HK-2 (cell line): ENCODE results near the gene FGR.
A peak's percentile ranks its signal among the peaks of the same experiment; 100 is the strongest.
"Not testable (repeated sequence)": the region's sequence is repeated elsewhere in the genome, so short reads cannot be mapped to it uniquely, and the experiment has no call there.

Experiments used
- DNase-seq: peaks from one replicate; pipeline ENCODE4 v3.0.0-alpha.2; 2018; ENCODE audit not compliant: unreplicated experiment

Gene FGR

GRCh38 chr1:27634985-27635367 is at the start of gene FGR:
Gene FGR, minus strand, starts transcription at chr1:27635185. Its CDS starts 11,269 bp downstream, at chr1:27623916.
- no peak for DNase-seq

DNA sequence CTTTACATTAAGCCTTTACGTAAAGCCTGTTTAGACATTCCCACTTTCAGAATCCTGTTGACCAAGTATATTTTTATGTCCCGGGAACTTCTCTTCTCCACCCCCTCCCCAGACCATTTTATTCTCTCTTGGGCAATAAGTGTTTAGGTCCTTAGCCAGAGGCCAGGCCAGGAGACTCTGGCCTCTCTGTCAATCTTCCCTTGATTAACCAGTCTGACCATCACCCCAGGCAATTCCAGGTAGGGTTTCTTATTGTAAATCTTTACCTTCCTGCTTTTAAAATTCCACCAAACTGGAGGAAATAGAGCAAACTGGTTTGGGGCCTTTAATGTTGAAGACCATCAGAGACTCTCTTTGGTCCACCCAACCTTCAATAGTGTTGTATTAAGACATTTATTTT is 49.2 kb upstream of the FGR start:
- DNase-seq: no peak

- DNase-seq: no peak
Observed at GRCh38 chr1:27682351-27682944, 47.5 kb upstream of the FGR start.

- not testable (repeated sequence) for DNase-seq
Observed at GRCh38 chr1:27681580-27681979, 46.6 kb upstream of the FGR start.

DNA sequence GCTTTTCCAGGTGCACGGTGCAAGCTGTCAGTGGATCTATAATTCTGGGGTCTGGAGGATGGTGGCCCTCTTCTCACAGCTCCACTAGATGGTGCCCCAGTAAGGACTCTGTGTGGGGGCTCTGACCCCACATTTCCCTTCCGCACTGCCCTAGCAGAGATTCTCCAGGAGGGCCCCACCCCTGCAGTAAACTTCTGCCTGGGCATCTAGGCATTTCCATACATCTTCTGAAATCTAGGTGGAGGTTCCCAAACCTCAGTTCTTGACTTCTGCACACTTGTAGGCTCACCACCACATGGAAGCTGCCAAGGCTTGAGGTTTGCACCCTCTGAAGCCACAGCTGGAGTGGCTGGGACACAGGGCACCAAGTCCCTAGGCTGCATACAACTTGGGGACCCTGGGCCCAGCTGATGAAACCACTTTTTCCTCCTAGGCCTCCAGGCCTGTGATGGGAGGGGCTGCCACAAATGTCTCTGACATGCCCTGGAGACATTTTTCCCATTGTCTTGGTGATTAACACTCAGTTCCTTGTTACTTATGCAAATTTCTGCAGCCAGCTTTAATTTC is 45.3 kb upstream of the FGR start:
- not testable (repeated sequence) for DNase-seq

DNA sequence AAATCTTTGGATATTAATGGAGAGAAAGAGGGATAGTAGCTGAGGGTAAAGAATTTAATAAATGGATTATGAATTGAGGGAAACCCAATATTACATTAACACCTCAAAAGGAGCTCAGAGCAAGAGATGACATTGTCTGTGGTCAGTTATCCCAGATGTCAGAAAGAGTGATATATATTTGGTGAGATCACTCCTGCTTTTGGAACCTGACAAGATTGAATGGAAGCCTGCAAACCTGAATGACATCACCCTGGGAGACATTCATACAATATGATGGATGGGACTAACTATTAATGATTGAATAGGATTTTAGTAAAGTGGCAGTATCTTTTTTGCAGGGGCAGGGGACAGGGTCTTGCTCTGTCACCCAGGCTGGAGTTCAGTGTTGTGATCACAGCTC is 43.8 kb upstream of the FGR start:
- no peak for DNase-seq

DNA sequence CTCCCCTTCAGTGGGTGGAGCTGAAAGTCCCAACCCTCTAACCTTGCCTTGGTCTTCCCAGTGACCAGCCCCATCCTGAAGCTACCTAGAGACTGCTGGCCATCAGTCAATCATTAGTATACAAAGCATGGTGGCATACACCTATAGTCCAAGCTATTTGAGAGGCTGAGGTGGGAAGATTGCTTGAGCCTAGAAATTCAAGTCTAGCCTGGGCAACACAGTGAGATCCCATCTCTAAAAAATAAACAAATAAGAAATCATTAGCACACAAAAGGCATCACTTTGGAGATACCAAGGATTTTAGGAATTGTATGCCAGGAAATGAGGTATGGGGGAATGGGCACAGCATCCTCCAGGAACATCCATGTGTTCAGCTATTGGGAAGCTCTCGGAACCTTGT is 41.4 kb upstream of the FGR start:
- no peak for DNase-seq

- DNase-seq: no peak
Observed at GRCh38 chr1:27672750-27673112, 37.7 kb upstream of the FGR start.

DNA sequence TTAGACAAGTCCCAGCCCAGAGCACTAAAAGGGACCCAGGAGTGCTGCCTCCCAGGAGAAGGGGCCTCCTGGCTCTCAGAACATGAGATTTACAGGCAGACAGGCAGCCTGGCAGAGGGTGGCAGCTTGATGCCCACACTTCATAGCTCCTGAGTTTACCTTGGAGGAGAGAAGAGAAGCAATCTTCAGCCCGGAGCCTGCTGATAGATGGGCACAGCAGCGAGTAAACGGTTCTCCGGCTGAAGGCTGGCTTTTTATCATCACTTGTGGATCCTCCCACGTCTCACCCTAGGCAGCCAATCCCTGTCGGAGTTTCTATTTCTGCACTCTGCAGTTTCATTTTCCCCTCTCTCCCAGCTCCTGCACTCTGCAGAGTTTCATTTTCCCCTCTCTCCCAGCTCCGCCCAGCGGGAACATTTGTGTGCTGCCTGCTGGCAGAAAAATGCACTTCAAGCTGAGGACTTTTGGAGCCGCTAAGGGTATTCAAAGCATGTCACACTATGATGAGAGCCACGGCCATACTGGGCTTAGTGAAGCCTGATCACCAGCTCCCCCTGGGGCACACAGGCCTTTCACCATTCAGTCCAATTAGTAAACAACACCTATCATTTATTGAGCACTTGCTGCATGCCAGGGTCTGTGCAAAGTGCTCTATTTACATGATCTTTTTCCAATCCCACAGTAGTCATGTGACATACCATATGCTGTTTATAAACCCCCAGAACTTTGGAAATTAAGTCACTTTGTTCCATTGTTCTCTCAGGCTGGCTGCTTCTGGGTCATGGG is 37.2 kb upstream of the FGR start, which contains the start of gene IFI6:
Gene IFI6, minus strand, starts transcription at position 229 of the 786 bp plus-strand sequence. CDS start 2,878 bp downstream, outside the sequence.
- peak; percentile 81 for DNase-seq

GRCh38 chr1:27669876-27670275 is 34.9 kb upstream of the FGR start:
- no peak for DNase-seq

DNA sequence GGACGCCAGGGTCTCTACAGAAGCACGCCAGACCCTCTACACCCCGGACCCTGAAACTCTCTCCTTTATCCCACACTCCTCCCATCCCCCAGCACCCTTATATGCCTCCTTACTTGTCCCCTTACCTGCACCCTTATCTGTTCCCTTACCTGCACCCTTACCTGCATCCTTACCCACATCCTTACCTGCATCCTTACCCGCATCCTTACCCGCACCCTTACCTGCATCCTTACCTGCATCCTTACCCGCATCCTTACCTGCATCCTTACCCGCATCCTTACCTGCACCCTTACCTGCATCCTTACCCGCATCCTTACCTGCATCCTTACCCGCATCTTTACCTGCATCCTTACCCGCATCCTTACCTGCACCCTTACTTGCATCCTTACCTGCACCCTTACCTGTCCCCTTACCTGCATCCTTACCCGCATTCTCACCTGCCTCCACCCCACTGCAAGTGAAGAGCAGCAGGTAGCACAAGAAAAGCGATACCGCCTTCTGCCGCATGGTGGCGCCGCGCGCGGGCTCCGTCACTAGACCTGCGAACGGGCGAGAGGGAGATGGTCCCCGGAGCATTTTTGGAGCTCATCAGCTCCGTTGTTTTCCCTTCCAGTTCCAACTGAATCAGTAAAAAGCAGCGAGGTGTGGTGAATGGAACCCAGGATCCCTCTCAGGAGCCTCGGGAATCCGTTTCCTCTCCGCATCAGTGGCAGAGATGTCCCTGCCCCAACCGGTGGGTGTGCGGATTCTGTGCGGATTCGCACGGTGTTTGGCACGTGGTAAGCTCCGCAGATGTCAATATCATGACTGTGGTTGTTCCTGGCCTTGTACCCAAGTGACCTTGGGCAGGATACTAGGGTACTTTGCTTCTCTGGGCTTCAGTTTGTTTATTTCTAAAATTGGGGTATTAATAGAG is 34.1 kb upstream of the FGR start:
- DNase-seq: peak; percentile 80

GRCh38 chr1:27668121-27668807 is 33.3 kb upstream of the FGR start:
- no peak for DNase-seq

GRCh38 chr1:27666791-27667254 is 31.8 kb upstream of the FGR start:
- no peak for DNase-seq

- DNase-seq: no peak
Observed at GRCh38 chr1:27666294-27666693, 31.3 kb upstream of the FGR start.

DNA sequence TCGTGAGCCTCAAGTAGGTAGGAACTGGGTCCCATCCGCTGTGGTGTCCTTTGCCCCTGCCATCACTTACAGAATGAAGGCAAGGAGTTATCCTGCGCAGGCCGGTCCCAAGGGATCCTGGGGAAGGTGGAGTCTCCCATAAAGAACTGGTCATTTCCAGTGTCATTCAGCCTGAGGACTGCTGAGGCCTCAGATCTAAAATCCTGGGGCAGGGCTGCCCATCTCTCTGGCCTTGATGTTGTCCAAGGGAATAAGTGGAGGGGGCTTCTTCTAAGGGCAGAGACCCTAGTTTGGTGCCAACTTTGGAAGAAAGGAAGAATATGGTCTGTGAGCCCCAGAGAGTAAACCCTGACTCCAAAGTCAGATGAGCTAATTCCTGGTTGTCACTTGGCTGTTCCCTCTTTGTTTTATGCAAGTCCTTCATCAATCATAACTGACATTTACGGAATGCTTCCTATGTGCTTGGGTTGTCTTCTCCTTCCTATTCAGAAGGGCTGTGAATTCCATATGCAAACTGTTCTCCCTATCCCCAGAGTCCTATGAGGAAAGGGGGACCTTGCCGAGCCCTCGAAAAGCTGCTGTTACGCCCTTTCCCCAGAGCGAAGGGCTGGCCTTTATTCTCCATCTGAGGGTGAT is 30.1 kb upstream of the FGR start:
- no peak for DNase-seq

DNA sequence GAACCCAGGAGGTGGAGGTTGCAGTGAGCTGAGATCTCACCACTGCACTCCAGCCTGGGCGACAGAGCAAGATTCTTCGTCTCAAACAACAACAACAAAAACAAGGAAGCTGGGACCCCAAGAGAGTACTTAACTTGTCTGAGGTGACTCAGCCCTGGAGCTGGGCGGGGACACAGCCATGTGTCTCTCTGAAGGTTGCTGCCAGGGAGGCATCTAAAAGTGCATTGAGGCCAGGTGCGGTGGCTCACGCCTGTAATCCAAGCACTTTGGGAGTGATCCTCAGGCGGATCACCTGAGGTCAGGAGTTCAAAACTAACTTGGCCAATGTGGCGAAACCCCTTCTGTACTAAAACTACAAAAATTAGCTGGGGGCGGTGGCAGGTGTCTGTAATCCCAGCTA is 29.3 kb upstream of the FGR start:
- DNase-seq: no peak

- peak; percentile 87 for DNase-seq
Observed at GRCh38 chr1:27662707-27663393, 27.9 kb upstream of the FGR start.

GRCh38 chr1:27662261-27662660 is 27.3 kb upstream of the FGR start:
- DNase-seq: no peak

- DNase-seq: no peak
Observed at GRCh38 chr1:27661412-27662075, 26.6 kb upstream of the FGR start.
